Measurements from ENCODE around the gene NKD1.

- TF ChIP-seq HDGF (IDR thresholded peaks at IDR 0.05; ENCODE audit: borderline replicate concordance), result no peak
- no peak for TF ChIP-seq FOXM1 (IDR thresholded peaks at IDR 0.05; ENCODE audit: borderline replicate concordance)
- TF ChIP-seq ZNF384 (IDR thresholded peaks at IDR 0.05), result no peak
- TF ChIP-seq ARNT (IDR thresholded peaks at IDR 0.05), result no peak
- no peak for TF ChIP-seq FOXK2 (IDR thresholded peaks at IDR 0.05)
- TF ChIP-seq ELF4 (IDR thresholded peaks at IDR 0.05), result no peak
- no peak for TF ChIP-seq BHLHE40 (IDR thresholded peaks at IDR 0.05; ENCODE audit: borderline replicate concordance)
- no peak for TF ChIP-seq TARDBP (IDR thresholded peaks at IDR 0.05)
- no peak for TF ChIP-seq FOXA1 (IDR thresholded peaks at IDR 0.05)
- TF ChIP-seq NFRKB (IDR thresholded peaks at IDR 0.05), result no peak
- TF ChIP-seq SUZ12 (IDR thresholded peaks at IDR 0.05), result no peak
- no peak for TF ChIP-seq LEF1 (IDR thresholded peaks at IDR 0.05; ENCODE audit: borderline replicate concordance)
- no peak for TF ChIP-seq L3MBTL2 (conservative IDR thresholded peaks at IDR 0.05)
Measured at GRCh38 chr16:50697421-50697715, 149.2 kb downstream of the NKD1 start.
